ENCODE measurements around the gene LCORL.

DNA sequence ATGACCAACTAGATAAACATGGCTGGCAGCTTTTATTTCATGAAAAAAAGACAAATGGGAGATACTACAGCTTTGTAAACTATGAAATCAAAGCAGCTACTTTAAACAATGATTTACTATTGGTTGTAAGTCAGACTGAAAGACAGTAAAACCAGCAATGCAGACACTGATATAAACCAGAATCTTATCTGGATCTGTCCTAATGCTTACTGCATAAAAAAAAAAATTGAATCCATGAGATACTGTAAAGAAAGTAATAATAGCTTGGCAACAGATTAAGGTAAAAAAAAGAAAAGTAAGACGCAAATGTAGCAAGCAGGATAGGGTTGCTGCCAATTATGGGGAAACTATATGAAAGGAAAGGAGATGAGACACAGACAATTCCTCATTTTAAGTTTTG is 7.3 kb downstream of the LCORL start:
- TF ChIP-seq POLR2A (IDR thresholded peaks at IDR 0.05; ENCODE audit: borderline replicate concordance, extremely low read depth, insufficient read depth, insufficient read length) (no peak), POLR2AphosphoS5 (IDR thresholded peaks at IDR 0.05; ENCODE audit: low read depth, low read length) (no peak), YY1 (IDR thresholded peaks at IDR 0.05; ENCODE audit: extremely low read depth, insufficient replicate concordance, low read depth, low read length) (no peak), CBX3 (IDR thresholded peaks at IDR 0.05; ENCODE audit: low read depth) (no peak), EZH2 (IDR thresholded peaks at IDR 0.05) (no peak), EZH2phosphoT487 (IDR thresholded peaks at IDR 0.05; ENCODE audit: borderline replicate concordance) (no peak), ELF1 (IDR thresholded peaks at IDR 0.05; ENCODE audit: borderline replicate concordance, low read depth) (no peak), RAD21 (IDR thresholded peaks at IDR 0.05; ENCODE audit: low read depth) (no peak), FOSL1 (IDR thresholded peaks at IDR 0.05; ENCODE audit: low read depth) (no peak)
- TF ChIP-seq, protein P1, sequence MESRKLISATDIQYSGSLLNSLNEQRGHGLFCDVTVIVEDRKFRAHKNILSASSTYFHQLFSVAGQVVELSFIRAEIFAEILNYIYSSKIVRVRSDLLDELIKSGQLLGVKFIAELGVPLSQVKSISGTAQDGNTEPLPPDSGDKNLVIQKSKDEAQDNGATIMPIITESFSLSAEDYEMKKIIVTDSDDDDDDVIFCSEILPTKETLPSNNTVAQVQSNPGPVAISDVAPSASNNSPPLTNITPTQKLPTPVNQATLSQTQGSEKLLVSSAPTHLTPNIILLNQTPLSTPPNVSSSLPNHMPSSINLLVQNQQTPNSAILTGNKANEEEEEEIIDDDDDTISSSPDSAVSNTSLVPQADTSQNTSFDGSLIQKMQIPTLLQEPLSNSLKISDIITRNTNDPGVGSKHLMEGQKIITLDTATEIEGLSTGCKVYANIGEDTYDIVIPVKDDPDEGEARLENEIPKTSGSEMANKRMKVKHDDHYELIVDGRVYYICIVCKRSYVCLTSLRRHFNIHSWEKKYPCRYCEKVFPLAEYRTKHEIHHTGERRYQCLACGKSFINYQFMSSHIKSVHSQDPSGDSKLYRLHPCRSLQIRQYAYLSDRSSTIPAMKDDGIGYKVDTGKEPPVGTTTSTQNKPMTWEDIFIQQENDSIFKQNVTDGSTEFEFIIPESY (IDR thresholded peaks at IDR 0.05; ENCODE audit: extremely low read depth, insufficient replicate concordance, low read length), result no peak
- TF ChIP-seq, protein P2, sequence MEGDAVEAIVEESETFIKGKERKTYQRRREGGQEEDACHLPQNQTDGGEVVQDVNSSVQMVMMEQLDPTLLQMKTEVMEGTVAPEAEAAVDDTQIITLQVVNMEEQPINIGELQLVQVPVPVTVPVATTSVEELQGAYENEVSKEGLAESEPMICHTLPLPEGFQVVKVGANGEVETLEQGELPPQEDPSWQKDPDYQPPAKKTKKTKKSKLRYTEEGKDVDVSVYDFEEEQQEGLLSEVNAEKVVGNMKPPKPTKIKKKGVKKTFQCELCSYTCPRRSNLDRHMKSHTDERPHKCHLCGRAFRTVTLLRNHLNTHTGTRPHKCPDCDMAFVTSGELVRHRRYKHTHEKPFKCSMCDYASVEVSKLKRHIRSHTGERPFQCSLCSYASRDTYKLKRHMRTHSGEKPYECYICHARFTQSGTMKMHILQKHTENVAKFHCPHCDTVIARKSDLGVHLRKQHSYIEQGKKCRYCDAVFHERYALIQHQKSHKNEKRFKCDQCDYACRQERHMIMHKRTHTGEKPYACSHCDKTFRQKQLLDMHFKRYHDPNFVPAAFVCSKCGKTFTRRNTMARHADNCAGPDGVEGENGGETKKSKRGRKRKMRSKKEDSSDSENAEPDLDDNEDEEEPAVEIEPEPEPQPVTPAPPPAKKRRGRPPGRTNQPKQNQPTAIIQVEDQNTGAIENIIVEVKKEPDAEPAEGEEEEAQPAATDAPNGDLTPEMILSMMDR (IDR thresholded peaks at IDR 0.05 in 2 of 3, conservative IDR thresholded peaks at IDR 0.05 in 1 of 3; ENCODE audit: borderline replicate concordance in 1 of 3, insufficient read depth in 1 of 3, low read depth in 2 of 3, low read length in 2 of 3), result no peak
- TF ChIP-seq, protein P3, sequence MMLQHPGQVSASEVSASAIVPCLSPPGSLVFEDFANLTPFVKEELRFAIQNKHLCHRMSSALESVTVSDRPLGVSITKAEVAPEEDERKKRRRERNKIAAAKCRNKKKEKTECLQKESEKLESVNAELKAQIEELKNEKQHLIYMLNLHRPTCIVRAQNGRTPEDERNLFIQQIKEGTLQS (IDR thresholded peaks at IDR 0.05), result no peak

Measured in HCT116 (cell line).